ENCODE measurements around the gene ABLIM1.

The ABLIM1 gene

DNA sequence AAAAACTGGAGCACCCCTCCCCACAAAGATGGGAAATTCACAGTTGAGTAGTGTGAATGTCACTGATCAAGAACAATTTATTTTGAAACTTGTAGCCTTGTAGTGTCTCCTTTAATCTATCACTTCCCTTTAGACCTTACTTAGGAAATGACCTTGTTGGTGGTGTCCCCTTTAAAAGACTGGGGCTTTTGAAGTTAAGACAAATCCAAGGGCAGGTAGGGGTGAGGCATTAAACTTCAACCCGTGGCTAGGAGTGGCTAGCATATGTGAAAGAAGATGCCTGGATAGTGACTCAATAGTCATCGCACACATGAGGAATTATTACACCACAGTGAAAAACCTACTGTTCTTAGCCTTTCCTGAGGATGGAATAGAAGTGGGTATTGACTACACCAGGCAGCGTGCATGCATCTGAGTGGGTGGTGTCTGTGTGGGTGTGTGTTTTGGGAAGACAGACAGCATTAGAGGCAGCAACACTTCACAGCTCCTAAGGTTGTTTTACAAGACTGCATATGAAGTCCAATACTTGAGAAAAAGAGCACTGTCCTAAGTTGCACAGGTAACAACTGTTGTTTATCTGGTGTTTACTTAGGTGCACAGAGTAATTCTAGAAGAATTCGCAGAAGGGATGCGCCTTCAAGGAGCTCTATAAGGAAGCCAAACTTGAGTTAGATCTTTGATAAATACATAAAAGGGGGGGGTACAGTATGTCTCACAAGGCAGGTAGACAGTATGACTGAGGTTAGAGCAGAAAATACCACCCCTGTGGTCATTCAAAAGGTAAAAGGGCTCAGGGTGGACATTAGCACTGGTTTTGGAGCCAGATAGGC, 32.9 kb downstream of the ABLIM1 start:
- Mint-ChIP-seq H3K36me3 (no peaks in the 10 kb centered on the region), H3K4me1 (ENCODE audit: low read depth) (no peaks in the 10 kb centered on the region), H3K9me3 (ENCODE audit: low read depth) (no peaks in the 10 kb centered on the region), H3K27ac (no peak overlapping the region), H3K4me3 (no peak overlapping the region), H3K27me3 (peaks cover 6% of the 10 kb centered on the region)

DNA sequence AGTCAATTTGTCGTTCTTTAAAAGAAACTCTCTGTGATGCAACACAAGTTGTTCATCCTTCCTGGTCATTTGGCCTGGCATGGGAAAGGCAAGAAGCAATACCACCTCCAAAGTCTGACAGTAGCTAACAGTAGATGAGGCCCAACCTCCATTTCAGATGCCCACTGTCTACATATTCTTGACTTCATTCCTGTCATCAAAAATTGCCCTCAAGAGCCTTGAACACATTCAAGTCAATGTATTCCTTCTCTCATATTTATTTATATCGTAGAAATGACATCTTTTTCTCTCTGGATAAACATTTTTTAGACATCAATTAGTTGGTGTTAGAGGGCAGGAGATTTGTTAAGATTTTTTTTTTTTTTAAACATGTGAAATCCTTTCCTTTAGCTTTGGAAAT, 33.7 kb downstream of the ABLIM1 start:
- H3K9me3 Mint-ChIP-seq (ENCODE audit: low read depth): no peaks in the 10 kb centered on the region
- H3K27me3 Mint-ChIP-seq: no peaks in the 10 kb centered on the region
- no peaks in the 10 kb centered on the region for H3K36me3 Mint-ChIP-seq
- H3K4me3 Mint-ChIP-seq: no peak overlapping the region
- no peak overlapping the region for H3K27ac Mint-ChIP-seq
- H3K4me1 Mint-ChIP-seq (ENCODE audit: low read depth): no peaks in the 10 kb centered on the region

DNA sequence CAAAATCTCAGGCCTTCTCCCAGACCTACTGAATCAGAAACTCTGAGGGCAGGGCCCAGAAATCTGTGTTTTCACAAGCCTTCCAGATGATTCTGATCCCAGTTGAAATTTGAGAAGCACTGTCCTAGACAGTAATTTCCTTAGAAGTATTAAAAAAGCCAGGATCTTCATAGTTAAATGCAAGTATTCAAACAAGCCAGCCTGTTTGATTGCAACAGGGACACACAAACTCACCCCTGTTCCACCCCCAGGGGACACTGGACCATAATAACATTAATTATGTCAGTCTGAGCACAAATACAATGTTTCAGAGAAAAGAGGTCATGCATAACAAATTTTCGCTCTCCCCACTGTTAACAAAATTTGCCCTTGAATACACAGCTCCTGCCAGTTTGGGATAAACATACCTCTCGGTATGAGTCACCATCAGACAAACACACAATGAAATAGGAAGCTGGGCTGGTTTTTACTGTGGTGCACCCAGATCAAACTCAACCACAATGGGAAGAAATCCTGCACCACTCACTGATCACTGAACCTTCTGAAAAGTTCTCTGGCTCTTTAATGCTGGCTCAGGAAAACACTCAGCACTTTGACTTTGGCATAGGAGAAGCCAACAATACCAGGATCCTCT, 34.3 kb downstream of the ABLIM1 start:
- Mint-ChIP-seq H3K27me3 (no peaks in the 10 kb centered on the region), H3K27ac (no peak overlapping the region), H3K36me3 (no peaks in the 10 kb centered on the region), H3K4me3 (no peak overlapping the region), H3K4me1 (ENCODE audit: low read depth) (no peaks in the 10 kb centered on the region), H3K9me3 (ENCODE audit: low read depth) (no peaks in the 10 kb centered on the region)

DNA sequence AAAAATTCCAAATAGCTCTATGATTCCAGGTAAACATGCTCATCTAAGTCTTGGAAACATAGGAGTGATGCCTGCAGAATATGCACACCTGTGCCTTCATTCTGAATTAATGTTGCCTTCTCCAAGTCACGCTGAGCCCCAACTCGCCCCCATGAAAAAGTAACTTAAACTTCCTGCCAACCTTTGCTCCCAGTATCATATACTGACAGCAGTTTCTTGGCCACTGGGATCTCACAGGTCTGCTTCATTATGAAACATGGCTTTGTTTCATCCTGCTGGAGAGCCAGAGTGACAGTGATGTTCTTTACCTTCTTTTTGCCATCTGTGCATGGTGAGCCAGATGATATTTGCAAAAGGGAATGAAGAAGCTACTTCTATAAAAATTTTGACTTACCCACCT, 34.9 kb downstream of the ABLIM1 start:
- Mint-ChIP-seq H3K36me3 (no peaks in the 10 kb centered on the region), H3K4me3 (no peak overlapping the region), H3K4me1 (ENCODE audit: low read depth) (no peaks in the 10 kb centered on the region), H3K27ac (no peak overlapping the region), H3K27me3 (no peaks in the 10 kb centered on the region), H3K9me3 (ENCODE audit: low read depth) (no peaks in the 10 kb centered on the region)

DNA sequence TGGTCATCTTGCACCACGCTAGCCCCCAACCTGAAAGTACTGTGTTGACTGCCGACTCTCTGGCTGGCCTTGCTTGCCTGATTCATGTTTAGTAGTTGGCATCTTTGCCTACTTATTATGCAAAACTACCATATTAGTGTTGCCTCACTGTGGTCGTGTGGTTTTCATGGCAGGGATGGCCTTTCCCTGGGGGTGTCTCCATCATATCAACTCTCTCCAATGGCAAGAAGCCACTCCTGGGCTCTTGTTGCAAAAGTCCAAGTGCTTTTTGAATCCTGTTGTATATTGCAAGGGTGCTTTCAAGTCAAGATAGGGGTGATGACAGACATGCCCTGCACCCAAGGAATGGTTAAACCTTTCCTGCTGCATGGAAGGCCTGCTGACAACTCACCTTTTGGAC, 39.4 kb downstream of the ABLIM1 start:
- Mint-ChIP-seq H3K9me3 (ENCODE audit: low read depth) (no peaks in the 10 kb centered on the region), H3K4me1 (ENCODE audit: low read depth) (peaks cover 2% of the 10 kb centered on the region), H3K36me3 (no peaks in the 10 kb centered on the region), H3K27ac (no peak overlapping the region), H3K27me3 (no peaks in the 10 kb centered on the region), H3K4me3 (no peak overlapping the region)

DNA sequence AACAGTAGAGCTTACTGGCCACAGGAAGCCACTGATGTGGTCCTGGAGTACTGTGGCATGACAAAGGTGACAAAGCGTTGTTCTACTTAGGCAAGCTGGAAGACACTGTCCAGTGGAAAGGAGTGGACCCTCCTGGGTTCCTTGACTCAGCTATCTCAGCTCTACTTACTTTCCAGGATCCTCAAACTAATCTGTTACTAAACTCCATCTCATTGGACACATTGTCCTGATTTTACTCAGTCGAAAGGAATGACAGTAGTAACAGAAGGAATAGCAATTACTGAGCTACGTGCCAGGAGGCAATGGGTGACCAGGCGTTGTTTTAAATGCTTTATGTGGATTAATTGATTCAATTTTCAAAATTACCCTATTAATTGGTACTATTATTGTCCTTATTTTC, 41.6 kb downstream of the ABLIM1 start:
- Mint-ChIP-seq H3K4me3 (no peak overlapping the region), H3K9me3 (ENCODE audit: low read depth) (no peaks in the 10 kb centered on the region), H3K27ac (no peak overlapping the region), H3K27me3 (no peaks in the 10 kb centered on the region), H3K4me1 (ENCODE audit: low read depth) (peaks cover 2% of the 10 kb centered on the region), H3K36me3 (no peaks in the 10 kb centered on the region)

DNA sequence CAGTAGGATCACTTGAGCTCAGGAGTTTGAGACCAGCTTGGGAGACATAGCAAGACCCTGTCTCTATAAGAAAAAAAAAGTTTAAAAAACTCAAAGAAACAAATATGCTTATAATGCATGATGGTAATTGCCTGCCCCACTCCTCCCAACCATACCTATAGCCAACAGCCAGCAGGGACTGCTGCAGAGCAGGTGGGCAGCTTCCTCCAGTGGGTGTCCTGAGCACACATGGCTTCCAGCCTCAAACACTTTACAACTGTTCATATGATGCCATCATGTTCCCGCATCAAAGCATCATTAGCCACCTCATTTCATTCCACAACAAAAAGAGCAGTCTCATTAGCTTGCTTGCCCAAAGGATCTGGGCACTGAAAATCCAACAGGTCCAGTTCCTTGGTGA, 42.0 kb downstream of the ABLIM1 start:
- Mint-ChIP-seq H3K27me3 (no peaks in the 10 kb centered on the region), H3K4me1 (ENCODE audit: low read depth) (peaks cover 2% of the 10 kb centered on the region), H3K9me3 (ENCODE audit: low read depth) (no peaks in the 10 kb centered on the region), H3K27ac (no peak overlapping the region), H3K36me3 (no peaks in the 10 kb centered on the region), H3K4me3 (no peak overlapping the region)

DNA sequence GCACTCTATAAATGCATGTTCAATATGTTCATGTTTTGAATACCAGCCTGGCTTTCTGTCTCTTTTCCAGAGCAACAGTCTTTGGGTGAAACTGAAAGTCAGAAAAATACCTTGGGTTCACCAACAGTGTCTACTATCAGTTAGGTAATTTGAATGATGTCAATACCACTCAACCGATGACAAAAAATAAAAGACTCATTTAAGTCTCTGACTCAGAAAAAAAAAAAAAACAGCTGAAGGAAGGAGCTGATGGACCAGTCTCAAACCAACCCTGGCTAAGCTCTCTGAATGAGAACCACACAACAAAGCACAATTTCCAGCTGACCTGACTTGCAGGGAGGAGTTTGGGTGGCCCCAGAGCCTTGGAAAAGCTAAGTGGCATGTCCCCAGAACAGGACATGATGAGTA, 42.5 kb downstream of the ABLIM1 start:
- H3K27me3 Mint-ChIP-seq: no peaks in the 10 kb centered on the region
- H3K4me3 Mint-ChIP-seq: no peak overlapping the region
- no peak overlapping the region for H3K27ac Mint-ChIP-seq

DNA sequence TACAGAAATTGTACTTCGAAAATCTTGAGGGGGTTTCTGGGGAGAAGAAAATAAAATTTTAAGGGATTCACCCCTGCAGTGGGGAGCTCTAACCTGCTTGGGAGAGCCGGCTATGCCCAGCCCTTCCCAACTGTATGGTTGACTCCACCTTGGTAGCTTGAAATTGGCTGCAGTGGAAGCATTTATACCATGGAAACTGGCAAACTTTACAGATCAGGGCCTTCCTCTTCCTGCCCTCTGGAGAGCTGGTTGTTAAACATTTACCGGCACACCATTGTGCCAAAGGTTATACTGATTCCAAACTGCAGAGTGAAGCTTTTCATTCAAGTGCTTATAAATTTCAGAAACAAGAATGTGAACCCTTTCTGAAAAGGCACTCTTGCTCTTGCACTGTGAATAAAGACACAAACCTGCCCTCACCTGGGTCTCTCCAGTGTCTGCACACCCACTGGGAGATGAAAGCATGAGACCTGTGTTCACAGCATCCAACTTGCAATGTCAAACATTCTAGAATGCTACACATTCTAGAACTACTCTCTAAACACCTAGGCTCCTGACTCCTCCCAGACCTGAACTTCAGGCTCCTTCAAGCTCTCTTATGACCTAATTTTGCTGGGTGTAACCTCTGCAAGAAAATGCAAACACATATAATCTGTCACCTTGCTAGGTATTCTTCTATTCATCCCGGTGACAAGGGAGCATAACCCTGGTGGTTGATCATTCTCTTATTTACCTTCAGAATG, 44.7 kb downstream of the ABLIM1 start:
- Mint-ChIP-seq H3K27me3 (no peaks in the 10 kb centered on the region), H3K4me3 (no peak overlapping the region)

More for the DNA sequence above, 42.5 kb downstream of the ABLIM1 start:
- Mint-ChIP-seq H3K36me3 (no peaks in the 10 kb centered on the region), H3K9me3 (ENCODE audit: low read depth) (no peaks in the 10 kb centered on the region), H3K4me1 (ENCODE audit: low read depth) (peaks cover 2% of the 10 kb centered on the region)

DNA sequence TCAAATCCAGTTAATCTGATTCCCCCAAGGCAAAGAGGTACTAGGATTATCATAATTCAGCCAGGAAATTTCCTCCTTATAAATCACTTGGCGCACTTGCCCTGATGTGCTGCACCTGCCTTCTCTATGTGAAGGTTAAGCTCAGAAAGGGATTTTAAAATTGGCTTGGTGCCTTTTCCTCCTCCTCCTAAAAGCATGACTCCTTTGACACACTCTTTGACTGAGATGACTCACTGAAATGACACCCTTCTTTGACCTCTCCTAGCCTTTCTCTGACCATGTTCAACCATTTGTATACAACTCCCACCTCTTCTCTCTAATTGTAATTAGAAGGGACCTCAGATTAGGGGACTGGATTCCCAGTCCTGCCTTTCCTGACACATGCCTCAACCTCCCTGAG, 46.5 kb downstream of the ABLIM1 start:
- no peaks in the 10 kb centered on the region for H3K9me3 Mint-ChIP-seq (ENCODE audit: low read depth)
- H3K4me3 Mint-ChIP-seq: no peak overlapping the region
- H3K27ac Mint-ChIP-seq: no peak overlapping the region
- H3K27me3 Mint-ChIP-seq: no peaks in the 10 kb centered on the region
- H3K36me3 Mint-ChIP-seq: no peaks in the 10 kb centered on the region
- H3K4me1 Mint-ChIP-seq (ENCODE audit: low read depth): peaks cover 2% of the 10 kb centered on the region

More for the DNA sequence above, 44.7 kb downstream of the ABLIM1 start:
- Mint-ChIP-seq H3K27ac (no peak overlapping the region), H3K4me1 (ENCODE audit: low read depth) (peaks cover 2% of the 10 kb centered on the region), H3K9me3 (ENCODE audit: low read depth) (no peaks in the 10 kb centered on the region), H3K36me3 (no peaks in the 10 kb centered on the region)

DNA sequence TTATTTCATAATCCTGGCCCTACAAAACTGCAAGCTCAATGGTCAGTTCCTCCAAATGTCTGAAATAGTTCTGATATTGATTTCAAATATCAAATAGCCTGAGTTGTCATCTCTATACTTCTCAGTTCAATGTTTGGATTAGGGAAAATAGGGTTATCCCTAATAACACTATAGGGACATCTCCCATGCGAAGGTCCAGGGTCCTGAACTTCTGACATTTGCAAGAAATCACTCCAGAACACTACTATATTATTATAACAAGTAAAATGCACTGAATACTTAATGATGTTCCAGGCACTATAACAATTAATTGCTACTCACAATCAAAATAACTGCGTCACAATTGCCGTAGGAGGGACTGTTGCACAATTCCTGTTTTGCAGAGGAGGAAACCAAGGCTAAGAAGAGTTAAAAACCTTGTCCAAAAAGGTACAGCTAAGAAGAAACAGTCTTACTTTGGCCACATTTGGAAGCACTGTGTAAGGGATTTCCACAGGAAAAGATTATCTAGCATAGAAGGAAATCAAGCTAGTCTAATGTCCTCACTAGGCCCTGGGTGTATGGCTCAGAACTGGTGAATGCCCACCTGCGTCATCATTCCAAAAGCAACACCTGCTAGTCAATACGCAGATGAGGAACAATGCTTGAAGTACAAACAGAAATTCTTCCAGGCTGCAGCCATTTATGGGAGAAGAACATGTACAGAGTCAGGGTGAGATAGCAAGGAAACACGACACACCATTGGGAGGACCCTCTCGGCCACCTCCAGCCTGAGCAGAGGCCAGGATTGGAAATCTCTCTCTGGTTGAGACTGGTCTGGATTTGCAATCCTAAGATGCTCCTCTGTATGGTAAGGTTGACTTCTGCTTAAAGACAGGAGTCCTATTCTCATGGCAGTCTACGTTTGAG, 48.3 kb downstream of the ABLIM1 start:
- Mint-ChIP-seq H3K27ac (no peak overlapping the region), H3K4me3 (no peak overlapping the region), H3K4me1 (ENCODE audit: low read depth) (no peaks in the 10 kb centered on the region), H3K27me3 (no peaks in the 10 kb centered on the region), H3K36me3 (no peaks in the 10 kb centered on the region), H3K9me3 (ENCODE audit: low read depth) (no peaks in the 10 kb centered on the region)

DNA sequence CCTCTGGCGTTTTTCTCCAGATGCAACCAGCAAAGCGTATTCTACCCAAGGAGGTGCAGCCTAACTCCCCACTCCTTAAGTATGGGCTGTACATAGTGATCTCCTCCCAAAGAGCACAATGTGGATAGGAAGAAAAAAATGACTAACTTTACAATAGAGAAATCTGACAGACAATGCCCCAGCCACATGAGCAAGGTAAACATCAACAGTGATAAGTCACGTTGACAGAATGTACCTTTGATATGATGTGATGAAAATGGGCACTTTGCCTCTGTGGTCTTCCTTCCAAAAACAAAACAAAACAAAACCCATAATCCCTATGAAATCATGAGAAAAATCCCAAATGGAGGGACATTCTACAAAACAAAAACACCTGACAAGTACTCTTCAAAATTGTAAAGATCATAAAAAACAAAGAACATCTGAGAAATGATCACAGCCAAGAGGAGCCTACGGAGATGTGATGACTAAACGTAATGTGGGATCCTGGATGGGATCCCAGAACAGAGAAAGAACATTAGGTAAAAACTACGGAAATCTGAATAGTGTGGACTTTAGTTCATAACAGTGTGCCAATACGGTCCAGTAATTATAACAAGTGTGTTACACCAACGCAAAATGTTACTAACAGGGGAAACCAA, 50.6 kb downstream of the ABLIM1 start:
- Mint-ChIP-seq H3K4me1 (ENCODE audit: low read depth) (no peaks in the 10 kb centered on the region), H3K4me3 (no peak overlapping the region), H3K27ac (no peak overlapping the region), H3K36me3 (no peaks in the 10 kb centered on the region), H3K9me3 (ENCODE audit: low read depth) (no peaks in the 10 kb centered on the region), H3K27me3 (no peaks in the 10 kb centered on the region)

DNA sequence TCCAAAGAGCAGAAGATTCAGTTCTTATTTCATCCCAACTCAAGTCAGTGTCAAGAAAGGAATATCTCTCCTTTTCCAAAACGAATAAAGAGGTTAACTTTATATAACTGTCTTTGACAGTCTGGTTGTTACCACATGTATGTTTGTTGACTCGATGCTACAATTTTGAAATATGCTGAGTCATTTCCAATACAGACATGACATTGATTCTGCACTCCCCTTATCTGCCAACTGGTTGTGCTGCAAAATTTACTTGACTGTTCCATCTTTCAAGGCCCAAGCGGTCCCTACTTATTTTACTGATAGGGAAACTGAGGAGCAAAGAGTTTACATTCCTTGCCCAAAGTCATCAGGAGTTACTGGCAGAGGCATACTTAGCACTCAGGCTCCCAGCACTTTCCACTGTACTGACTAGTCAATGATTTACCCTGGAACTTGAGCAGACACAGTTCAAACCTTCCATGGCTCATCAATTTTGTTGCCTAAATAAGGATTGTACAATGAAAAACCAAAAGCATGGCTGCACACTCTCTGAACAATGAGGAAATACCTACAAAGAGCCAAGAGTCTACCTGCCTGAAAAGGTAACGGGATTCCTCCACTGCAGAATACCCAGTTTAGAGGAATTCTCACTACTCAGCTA, 52.8 kb downstream of the ABLIM1 start:
- Mint-ChIP-seq H3K4me3 (no peak overlapping the region), H3K36me3 (no peaks in the 10 kb centered on the region), H3K27me3 (no peaks in the 10 kb centered on the region), H3K4me1 (ENCODE audit: low read depth) (peaks cover 2% of the 10 kb centered on the region), H3K9me3 (ENCODE audit: low read depth) (no peaks in the 10 kb centered on the region), H3K27ac (no peak overlapping the region)

All from activated naive CD8-positive, alpha-beta T cell (primary cell).